ENCODE measurements around the gene TOP2A.
A peak's percentile ranks its signal among the peaks of the same experiment; 100 is the strongest.

The TOP2A gene

GRCh38 chr17:40417609-40418427 is at the start of gene TOP2A:
Gene TOP2A (minus strand): TSS chr17:40417896. CDS start chr17:40417791, 105 bp downstream.
- Histone ChIP-seq H3K79me2 (no peaks in the 10 kb centered on the region), H3K27me3 (ENCODE audit: control insufficient read depth, insufficient read depth, low read length) (no peaks in the 10 kb centered on the region), H3K36me3 (ENCODE audit: control insufficient read depth, insufficient read depth, low read length) (no peaks in the 10 kb centered on the region), H3K4me1 (no peaks in the 10 kb centered on the region), H3K9me3 (ENCODE audit: control insufficient read depth, low read length) (no peaks in the 10 kb centered on the region), H3K4me2 (ENCODE audit: low read length) (peak within 1 kb of the TSS; percentile 99), H3K9ac (no peak within 1 kb of the TSS), H2AFZ (peak within 1 kb of the TSS; percentile 86), H3K27ac (no peak within 1 kb of the TSS), H3K4me3 (ENCODE audit: low read depth, low read length) (peak within 1 kb of the TSS; percentile 71)
- no peak for TF ChIP-seq CTCF (IDR thresholded peaks at IDR 0.05)

- Histone ChIP-seq H2AFZ (no peak overlapping the region), H3K9me3 (ENCODE audit: control insufficient read depth, low read length) (no peaks in the 10 kb centered on the region), H3K27ac (no peak overlapping the region), H3K9ac (no peak overlapping the region), H3K79me2 (no peaks in the 10 kb centered on the region), H3K27me3 (ENCODE audit: control insufficient read depth, insufficient read depth, low read length) (no peaks in the 10 kb centered on the region), H3K4me3 (ENCODE audit: low read depth, low read length) (no peak overlapping the region), H3K36me3 (ENCODE audit: control insufficient read depth, insufficient read depth, low read length) (no peaks in the 10 kb centered on the region), H3K4me1 (no peaks in the 10 kb centered on the region), H3K4me2 (ENCODE audit: low read length) (no peak overlapping the region)
- no peak for TF ChIP-seq CTCF (IDR thresholded peaks at IDR 0.05)
These were observed 49.7 kb upstream of the TOP2A start for GRCh38 chr17:40467281-40467867.

- no peaks in the 10 kb centered on the region for H3K36me3 ChIP-seq (ENCODE audit: control insufficient read depth, insufficient read depth, low read length)
- H3K4me2 ChIP-seq (ENCODE audit: low read length) = no peak overlapping the region
- no peaks in the 10 kb centered on the region for H3K9me3 ChIP-seq (ENCODE audit: control insufficient read depth, low read length)
- no peak overlapping the region for H2AFZ ChIP-seq
- TF ChIP-seq CTCF (IDR thresholded peaks at IDR 0.05) = no peak
- no peaks in the 10 kb centered on the region for H3K4me1 ChIP-seq
- no peaks in the 10 kb centered on the region for H3K79me2 ChIP-seq
- H3K4me3 ChIP-seq (ENCODE audit: low read depth, low read length) = no peak overlapping the region
- no peak overlapping the region for H3K27ac ChIP-seq
- no peak overlapping the region for H3K9ac ChIP-seq
- no peaks in the 10 kb centered on the region for H3K27me3 ChIP-seq (ENCODE audit: control insufficient read depth, insufficient read depth, low read length)
These were observed 48.7 kb upstream of the TOP2A start for GRCh38 chr17:40466298-40466971.

- Histone ChIP-seq H3K79me2 (no peaks in the 10 kb centered on the region), H3K9ac (no peak overlapping the region), H3K4me1 (no peaks in the 10 kb centered on the region), H3K4me2 (ENCODE audit: low read length) (no peak overlapping the region), H3K36me3 (ENCODE audit: control insufficient read depth, insufficient read depth, low read length) (no peaks in the 10 kb centered on the region), H3K27me3 (ENCODE audit: control insufficient read depth, insufficient read depth, low read length) (no peaks in the 10 kb centered on the region), H3K9me3 (ENCODE audit: control insufficient read depth, low read length) (no peaks in the 10 kb centered on the region), H3K27ac (no peak overlapping the region), H2AFZ (no peak overlapping the region), H3K4me3 (ENCODE audit: low read depth, low read length) (no peak overlapping the region)
- TF ChIP-seq CTCF (IDR thresholded peaks at IDR 0.05) = no peak
These were observed 46.7 kb upstream of the TOP2A start for GRCh38 chr17:40464392-40464855.

Data from parathyroid adenoma (tissue), 2 donors.